SK-N-SH (cell line): Measurements from ENCODE around the gene U2AF1L4. TPM values are rescaled to one million over a fixed set of nuclear protein-coding genes. Genes with fewer than 3 reads are reported as not detected.

Experiments
- EZH2phosphoT487 ChIP-seq: fragments of 200-600 bp; sonication (generic); IDR thresholded peaks from 2 replicates; pipeline ENCODE4 v1.6.1; 2017; ENCODE audit warnings: low read depth, mixed run types, mild to moderate bottlenecking, antibody characterized with exemption, moderate library complexity, borderline replicate concordance
- FOSL2 ChIP-seq: IDR thresholded peaks from 2 replicates; pipeline ENCODE4 v1.4.0; 2012; ENCODE audit warnings: low read depth, mild to moderate bottlenecking, moderate library complexity, borderline replicate concordance
- JUND ChIP-seq: IDR thresholded peaks from 2 replicates; pipeline ENCODE4 v1.4.0; 2012
- MXI1 ChIP-seq: IDR thresholded peaks from 2 replicates; pipeline ENCODE4 v1.6.1; 2012; ENCODE audit warnings: mild to moderate bottlenecking, low read depth, low read length, improper control_type of control experiment
- NFIC ChIP-seq: IDR thresholded peaks from 2 replicates; pipeline ENCODE4 v1.4.0; 2012; ENCODE audit warnings: borderline replicate concordance
- POLR2AphosphoS5 ChIP-seq: IDR thresholded peaks from 2 replicates; pipeline ENCODE4 v1.6.1; 2012; ENCODE audit warnings: low read depth, low read length
- RCOR1 ChIP-seq: fragments of 150-350 bp; IDR thresholded peaks from 2 replicates; pipeline ENCODE4 v1.6.1; 2017; ENCODE audit warnings: antibody characterized with exemption, low read length
- TAF1 ChIP-seq: IDR thresholded peaks from 2 replicates; pipeline ENCODE4 v1.6.1; 2012; ENCODE audit warnings: low read depth, mild to moderate bottlenecking, low read length, moderate library complexity, borderline replicate concordance
- TEAD4 ChIP-seq: IDR thresholded peaks from 2 replicates; pipeline ENCODE4 v1.4.0; 2012; ENCODE audit warnings: mild to moderate bottlenecking, borderline replicate concordance; ENCODE audit not compliant: insufficient read depth
- polyA plus RNA-seq, 3 experiments: library from polyadenylated mRNA; depleted of rRNA; stranded (reverse); fragments of >200 nt; gene quantifications; 2 replicates each; pipeline ENCODE4 v1.2.3, GENCODE V29; 2012
- TF ChIP-seq, protein P1 (sequence below): IDR thresholded peaks from 2 replicates; pipeline ENCODE4 v1.4.0; 2012; ENCODE audit warnings: low read depth, borderline replicate concordance
- TF ChIP-seq, protein P2 (sequence below): IDR thresholded peaks from 2 replicates; pipeline ENCODE4 v1.4.0; 2012; ENCODE audit warnings: low read depth, borderline replicate concordance
- TF ChIP-seq, protein P3 (sequence below): IDR thresholded peaks from 2 replicates; pipeline ENCODE4 v1.4.0; 2012; ENCODE audit warnings: low read depth
- TF ChIP-seq, protein P4 (sequence below): fragments of 150-350 bp; IDR thresholded peaks from 2 replicates; pipeline ENCODE4 v1.6.1; 2017; ENCODE audit warnings: antibody characterized with exemption, low read length, low read depth, borderline replicate concordance
- TF ChIP-seq, protein P5 (sequence below): IDR thresholded peaks from 2 replicates; pipeline ENCODE4 v1.6.1; 2012; ENCODE audit warnings: mild to moderate bottlenecking, low read depth, low read length, moderate library complexity

Gene U2AF1L4
- polyA plus RNA-seq, 1 of the 3 experiments (the other 2 are of a cell fraction): 25.9 TPM

DNA sequence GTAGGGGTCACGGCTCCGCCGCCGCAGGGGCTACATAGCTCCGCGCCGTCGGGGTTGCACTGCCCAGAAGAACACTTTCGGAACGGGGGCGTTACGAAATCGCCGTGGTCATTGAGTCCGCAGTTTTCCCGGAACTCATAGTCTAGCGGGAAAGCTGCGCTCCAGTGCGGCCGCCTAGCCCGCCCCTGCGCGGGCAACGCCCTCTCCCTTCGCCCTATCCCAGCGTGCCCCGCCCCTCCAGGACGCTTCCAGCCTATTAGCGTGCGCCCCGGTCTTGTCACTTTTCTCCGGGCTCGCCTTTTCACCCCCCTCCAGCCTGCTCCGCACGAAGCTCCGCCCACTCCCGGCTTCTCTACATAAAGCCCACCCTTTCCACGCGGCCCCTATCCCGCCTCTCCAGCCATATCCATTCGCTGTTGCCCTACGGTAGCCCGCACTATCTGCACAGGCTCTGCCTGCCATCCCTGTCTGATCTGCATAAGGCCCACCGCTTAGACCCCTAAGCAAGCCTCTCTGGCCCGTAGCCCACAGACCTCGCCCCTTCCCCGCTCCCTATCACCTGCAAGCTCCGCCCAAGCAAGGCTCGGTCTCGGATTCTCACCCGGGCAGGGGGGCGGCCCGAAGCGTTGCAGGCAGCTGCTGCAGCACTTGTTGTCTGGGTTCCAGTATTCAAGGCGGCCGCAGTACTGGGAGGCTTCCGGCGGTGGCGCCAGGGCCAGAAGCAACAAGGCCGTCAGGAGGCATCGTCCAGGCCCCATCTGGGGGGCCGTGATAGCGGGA, 4.6 kb downstream of the U2AF1L4 start (continued):
- no peak for TF ChIP-seq TEAD4
- TF ChIP-seq POLR2AphosphoS5: peak; percentile 77
- TF ChIP-seq, protein P1, sequence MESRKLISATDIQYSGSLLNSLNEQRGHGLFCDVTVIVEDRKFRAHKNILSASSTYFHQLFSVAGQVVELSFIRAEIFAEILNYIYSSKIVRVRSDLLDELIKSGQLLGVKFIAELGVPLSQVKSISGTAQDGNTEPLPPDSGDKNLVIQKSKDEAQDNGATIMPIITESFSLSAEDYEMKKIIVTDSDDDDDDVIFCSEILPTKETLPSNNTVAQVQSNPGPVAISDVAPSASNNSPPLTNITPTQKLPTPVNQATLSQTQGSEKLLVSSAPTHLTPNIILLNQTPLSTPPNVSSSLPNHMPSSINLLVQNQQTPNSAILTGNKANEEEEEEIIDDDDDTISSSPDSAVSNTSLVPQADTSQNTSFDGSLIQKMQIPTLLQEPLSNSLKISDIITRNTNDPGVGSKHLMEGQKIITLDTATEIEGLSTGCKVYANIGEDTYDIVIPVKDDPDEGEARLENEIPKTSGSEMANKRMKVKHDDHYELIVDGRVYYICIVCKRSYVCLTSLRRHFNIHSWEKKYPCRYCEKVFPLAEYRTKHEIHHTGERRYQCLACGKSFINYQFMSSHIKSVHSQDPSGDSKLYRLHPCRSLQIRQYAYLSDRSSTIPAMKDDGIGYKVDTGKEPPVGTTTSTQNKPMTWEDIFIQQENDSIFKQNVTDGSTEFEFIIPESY: no peak
- no peak for TF ChIP-seq JUND
- TF ChIP-seq FOSL2: no peak
- no peak; the same call in 1 of the 2 replicates for TF ChIP-seq TAF1
- TF ChIP-seq, protein P2, sequence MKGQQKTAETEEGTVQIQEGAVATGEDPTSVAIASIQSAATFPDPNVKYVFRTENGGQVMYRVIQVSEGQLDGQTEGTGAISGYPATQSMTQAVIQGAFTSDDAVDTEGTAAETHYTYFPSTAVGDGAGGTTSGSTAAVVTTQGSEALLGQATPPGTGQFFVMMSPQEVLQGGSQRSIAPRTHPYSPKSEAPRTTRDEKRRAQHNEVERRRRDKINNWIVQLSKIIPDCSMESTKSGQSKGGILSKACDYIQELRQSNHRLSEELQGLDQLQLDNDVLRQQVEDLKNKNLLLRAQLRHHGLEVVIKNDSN: no peak
- TF ChIP-seq EZH2phosphoT487: no peak
- no peak for TF ChIP-seq RCOR1
- TF ChIP-seq, protein P3, sequence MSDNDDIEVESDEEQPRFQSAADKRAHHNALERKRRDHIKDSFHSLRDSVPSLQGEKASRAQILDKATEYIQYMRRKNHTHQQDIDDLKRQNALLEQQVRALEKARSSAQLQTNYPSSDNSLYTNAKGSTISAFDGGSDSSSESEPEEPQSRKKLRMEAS: peak; percentile 46
- peak; percentile 78 for TF ChIP-seq MXI1
- TF ChIP-seq, protein P4, sequence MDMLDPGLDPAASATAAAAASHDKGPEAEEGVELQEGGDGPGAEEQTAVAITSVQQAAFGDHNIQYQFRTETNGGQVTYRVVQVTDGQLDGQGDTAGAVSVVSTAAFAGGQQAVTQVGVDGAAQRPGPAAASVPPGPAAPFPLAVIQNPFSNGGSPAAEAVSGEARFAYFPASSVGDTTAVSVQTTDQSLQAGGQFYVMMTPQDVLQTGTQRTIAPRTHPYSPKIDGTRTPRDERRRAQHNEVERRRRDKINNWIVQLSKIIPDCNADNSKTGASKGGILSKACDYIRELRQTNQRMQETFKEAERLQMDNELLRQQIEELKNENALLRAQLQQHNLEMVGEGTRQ: no peak
- TF ChIP-seq NFIC: no peak
- TF ChIP-seq, protein P5, sequence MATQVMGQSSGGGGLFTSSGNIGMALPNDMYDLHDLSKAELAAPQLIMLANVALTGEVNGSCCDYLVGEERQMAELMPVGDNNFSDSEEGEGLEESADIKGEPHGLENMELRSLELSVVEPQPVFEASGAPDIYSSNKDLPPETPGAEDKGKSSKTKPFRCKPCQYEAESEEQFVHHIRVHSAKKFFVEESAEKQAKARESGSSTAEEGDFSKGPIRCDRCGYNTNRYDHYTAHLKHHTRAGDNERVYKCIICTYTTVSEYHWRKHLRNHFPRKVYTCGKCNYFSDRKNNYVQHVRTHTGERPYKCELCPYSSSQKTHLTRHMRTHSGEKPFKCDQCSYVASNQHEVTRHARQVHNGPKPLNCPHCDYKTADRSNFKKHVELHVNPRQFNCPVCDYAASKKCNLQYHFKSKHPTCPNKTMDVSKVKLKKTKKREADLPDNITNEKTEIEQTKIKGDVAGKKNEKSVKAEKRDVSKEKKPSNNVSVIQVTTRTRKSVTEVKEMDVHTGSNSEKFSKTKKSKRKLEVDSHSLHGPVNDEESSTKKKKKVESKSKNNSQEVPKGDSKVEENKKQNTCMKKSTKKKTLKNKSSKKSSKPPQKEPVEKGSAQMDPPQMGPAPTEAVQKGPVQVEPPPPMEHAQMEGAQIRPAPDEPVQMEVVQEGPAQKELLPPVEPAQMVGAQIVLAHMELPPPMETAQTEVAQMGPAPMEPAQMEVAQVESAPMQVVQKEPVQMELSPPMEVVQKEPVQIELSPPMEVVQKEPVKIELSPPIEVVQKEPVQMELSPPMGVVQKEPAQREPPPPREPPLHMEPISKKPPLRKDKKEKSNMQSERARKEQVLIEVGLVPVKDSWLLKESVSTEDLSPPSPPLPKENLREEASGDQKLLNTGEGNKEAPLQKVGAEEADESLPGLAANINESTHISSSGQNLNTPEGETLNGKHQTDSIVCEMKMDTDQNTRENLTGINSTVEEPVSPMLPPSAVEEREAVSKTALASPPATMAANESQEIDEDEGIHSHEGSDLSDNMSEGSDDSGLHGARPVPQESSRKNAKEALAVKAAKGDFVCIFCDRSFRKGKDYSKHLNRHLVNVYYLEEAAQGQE: no peak
